ENCODE data around the gene TMEM63A.

GRCh38 chr1:225860876-225861441, 21.2 kb downstream of the TMEM63A start:
- TF ChIP-seq, protein P1, sequence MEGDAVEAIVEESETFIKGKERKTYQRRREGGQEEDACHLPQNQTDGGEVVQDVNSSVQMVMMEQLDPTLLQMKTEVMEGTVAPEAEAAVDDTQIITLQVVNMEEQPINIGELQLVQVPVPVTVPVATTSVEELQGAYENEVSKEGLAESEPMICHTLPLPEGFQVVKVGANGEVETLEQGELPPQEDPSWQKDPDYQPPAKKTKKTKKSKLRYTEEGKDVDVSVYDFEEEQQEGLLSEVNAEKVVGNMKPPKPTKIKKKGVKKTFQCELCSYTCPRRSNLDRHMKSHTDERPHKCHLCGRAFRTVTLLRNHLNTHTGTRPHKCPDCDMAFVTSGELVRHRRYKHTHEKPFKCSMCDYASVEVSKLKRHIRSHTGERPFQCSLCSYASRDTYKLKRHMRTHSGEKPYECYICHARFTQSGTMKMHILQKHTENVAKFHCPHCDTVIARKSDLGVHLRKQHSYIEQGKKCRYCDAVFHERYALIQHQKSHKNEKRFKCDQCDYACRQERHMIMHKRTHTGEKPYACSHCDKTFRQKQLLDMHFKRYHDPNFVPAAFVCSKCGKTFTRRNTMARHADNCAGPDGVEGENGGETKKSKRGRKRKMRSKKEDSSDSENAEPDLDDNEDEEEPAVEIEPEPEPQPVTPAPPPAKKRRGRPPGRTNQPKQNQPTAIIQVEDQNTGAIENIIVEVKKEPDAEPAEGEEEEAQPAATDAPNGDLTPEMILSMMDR (IDR thresholded peaks at IDR 0.05) = no peak
- TF ChIP-seq EZH2phosphoT487 (IDR thresholded peaks at IDR 0.05) (no peak), EZH2 (IDR thresholded peaks at IDR 0.05) (no peak)
